HepG2 (cell line): ENCODE data around the gene CS.

Source experiments
- ETS1 ChIP-seq: sonication (generic); formaldehyde crosslinking; IDR thresholded peaks from 2 replicates; pipeline ENCODE4 v1.4.0; 2020; ENCODE audit warnings: missing genetic modification reagents
- SP5 ChIP-seq: IDR thresholded peaks from 2 replicates; pipeline ENCODE4 v1.6.1; 2016; ENCODE audit warnings: low read depth, borderline replicate concordance

- TF ChIP-seq SP5 (CRISPR knock-in tag), result peak; percentile 50; the same call in 1 of the 2 replicates
- 0 out of 2 replicates have a peak, but pooled peaks have one; percentile 79 for TF ChIP-seq ETS1
Observed at GRCh38 chr12:56221757-56222530, 78.2 kb downstream of the CS start, which contains the start of gene RNF41.
